Activated T-cell treated with anti-CD3 and anti-CD28 coated beads, Interleukin-2, amount 50 U/mL, for 4 hours (primary cell): ENCODE data around the gene LTB4R2. TPM values are rescaled to one million over a fixed set of nuclear protein-coding genes. Genes with fewer than 3 reads are reported as not detected.
A peak's percentile ranks its signal among the peaks of the same experiment; 100 is the strongest.
"Not testable (repeated sequence)": the region's sequence is repeated elsewhere in the genome, so short reads cannot be mapped to it uniquely, and the experiment has no call there.

Experiments
- ATAC-seq, 2 donors: fragments of 200-7000 bp; cut with Tn5 transposase; one replicate each; pipeline ENCODE4 v1.10.0; 2021
- DNase-seq: peaks from one replicate; pipeline ENCODE4 v3.0.0-alpha.2; 2020
- H3K27me3 Mint-ChIP-seq: one replicate; pipeline ENCODE4 v1.8.0; 2021; ENCODE audit warnings: low read depth, mixed read lengths
- H3K36me3 Mint-ChIP-seq: one replicate; pipeline ENCODE4 v1.8.0; 2022; ENCODE audit warnings: mixed read lengths; ENCODE audit not compliant: insufficient read depth
- H3K4me1 Mint-ChIP-seq: one replicate; pipeline ENCODE4 v1.8.0; 2021; ENCODE audit warnings: low read depth, mixed read lengths
- H3K4me3 Mint-ChIP-seq: one replicate; pipeline ENCODE4 v1.8.0; 2021; ENCODE audit warnings: mild to moderate bottlenecking, moderate library complexity, mixed read lengths
- H3K9me3 Mint-ChIP-seq: one replicate; pipeline ENCODE4 v1.8.0; 2021; ENCODE audit warnings: mixed read lengths
- total RNA-seq, 3 donors: library from RNA; stranded (reverse); gene quantifications; one replicate each; pipeline ENCODE4 v1.2.1, GENCODE V29; 2021

The LTB4R2 gene
- total RNA-seq, 3 donors from 2014 or later, result 9.0 to 10.8 (median 10.4) TPM

DNA sequence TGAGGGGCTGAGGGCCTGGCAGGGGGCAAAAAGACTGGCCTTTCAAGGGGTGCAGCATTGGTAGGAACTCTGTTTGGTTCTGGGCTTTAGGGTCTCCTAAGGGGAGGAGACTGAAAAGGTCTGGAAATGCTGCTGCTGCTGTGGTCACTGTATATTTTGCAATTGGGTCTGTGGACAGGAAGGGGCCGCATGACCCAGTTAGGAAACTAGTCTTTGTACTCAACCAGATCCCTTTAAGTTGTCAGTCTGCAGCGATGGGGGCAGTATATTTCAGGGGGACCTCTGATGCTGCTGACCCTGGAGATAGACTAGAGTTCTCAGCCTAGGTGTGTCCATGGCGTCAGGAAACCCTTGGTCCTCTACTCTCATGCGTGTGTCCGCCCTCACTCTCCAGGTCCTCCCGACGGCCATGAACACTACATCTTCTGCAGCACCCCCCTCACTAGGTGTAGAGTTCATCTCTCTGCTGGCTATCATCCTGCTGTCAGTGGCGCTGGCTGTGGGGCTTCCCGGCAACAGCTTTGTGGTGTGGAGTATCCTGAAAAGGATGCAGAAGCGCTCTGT, 5.4 kb downstream of the LTB4R2 start:
- no peak for ATAC-seq

DNA sequence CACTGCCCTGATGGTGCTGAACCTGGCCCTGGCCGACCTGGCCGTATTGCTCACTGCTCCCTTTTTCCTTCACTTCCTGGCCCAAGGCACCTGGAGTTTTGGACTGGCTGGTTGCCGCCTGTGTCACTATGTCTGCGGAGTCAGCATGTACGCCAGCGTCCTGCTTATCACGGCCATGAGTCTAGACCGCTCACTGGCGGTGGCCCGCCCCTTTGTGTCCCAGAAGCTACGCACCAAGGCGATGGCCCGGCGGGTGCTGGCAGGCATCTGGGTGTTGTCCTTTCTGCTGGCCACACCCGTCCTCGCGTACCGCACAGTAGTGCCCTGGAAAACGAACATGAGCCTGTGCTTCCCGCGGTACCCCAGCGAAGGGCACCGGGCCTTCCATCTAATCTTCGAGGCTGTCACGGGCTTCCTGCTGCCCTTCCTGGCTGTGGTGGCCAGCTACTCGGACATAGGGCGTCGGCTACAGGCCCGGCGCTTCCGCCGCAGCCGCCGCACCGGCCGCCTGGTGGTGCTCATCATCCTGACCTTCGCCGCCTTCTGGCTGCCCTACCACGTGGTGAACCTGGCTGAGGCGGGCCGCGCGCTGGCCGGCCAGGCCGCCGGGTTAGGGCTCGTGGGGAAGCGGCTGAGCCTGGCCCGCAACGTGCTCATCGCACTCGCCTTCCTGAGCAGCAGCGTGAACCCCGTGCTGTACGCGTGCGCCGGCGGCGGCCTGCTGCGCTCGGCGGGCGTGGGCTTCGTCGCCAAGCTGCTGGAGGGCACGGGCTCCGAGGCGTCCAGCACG, 6.1 kb downstream of the LTB4R2 start:
- H3K27me3 Mint-ChIP-seq, result no peaks in the 10 kb centered on the region
- ATAC-seq (no peak), DNase-seq (no peak)
- H3K4me1 Mint-ChIP-seq, result peaks cover 51% of the 10 kb centered on the region
- H3K9me3 Mint-ChIP-seq, result no peaks in the 10 kb centered on the region
- no peaks in the 10 kb centered on the region for H3K36me3 Mint-ChIP-seq
- no peak overlapping the region for H3K4me3 Mint-ChIP-seq

More for the DNA sequence above, 5.4 kb downstream of the LTB4R2 start:
- no peak for DNase-seq
- no peaks in the 10 kb centered on the region for H3K27me3 Mint-ChIP-seq
- H3K4me3 Mint-ChIP-seq, result no peak overlapping the region
- H3K4me1 Mint-ChIP-seq, result peaks cover 54% of the 10 kb centered on the region
- H3K9me3 Mint-ChIP-seq, result no peaks in the 10 kb centered on the region
- no peaks in the 10 kb centered on the region for H3K36me3 Mint-ChIP-seq

DNA sequence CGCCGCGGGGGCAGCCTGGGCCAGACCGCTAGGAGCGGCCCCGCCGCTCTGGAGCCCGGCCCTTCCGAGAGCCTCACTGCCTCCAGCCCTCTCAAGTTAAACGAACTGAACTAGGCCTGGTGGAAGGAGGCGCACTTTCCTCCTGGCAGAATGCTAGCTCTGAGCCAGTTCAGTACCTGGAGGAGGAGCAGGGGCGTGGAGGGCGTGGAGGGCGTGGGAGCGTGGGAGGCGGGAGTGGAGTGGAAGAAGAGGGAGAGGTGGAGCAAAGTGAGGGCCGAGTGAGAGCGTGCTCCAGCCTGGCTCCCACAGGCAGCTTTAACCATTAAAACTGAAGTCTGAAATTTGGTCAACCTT, 6.6 kb downstream of the LTB4R2 start:
- H3K9me3 Mint-ChIP-seq, result no peaks in the 10 kb centered on the region
- no peak overlapping the region for H3K4me3 Mint-ChIP-seq

DNA sequence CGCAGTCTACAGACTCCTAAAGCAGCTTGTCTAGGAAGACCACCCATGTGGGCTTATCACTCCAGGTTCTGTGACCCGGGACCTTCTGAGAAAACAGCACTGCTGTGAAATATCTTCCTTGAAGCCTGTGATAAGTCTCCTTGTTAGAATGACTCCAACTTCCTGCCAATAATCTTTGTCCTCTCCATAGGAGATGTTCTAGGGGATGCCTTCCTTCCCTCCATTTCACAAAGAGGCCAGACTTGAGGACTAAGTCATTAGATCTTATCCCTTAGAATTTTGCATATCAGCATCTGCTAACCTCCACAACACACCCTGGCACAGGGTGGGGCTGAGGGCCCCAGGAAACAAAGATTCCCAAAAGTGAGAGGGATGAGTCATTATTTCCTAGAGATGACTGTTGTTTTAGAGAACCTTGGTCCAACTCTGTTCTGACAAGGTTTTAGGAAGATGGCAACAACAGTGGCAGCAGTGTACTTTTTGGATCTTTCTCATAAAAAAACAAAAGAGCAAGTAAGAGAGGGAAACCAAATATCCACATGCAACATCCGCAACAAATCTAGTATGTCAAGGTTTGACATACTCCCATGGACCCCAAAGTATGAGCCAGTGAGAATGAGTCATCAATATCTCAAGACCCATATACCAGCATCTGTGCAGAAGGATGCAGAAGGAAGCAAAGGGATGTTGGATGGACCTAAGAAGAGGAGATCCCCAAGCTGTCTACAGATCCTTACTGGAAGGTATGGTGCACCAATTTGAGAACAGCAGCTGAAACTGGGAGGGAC, 7.4 kb downstream of the LTB4R2 start:
- Mint-ChIP-seq H3K9me3 (no peaks in the 10 kb centered on the region), H3K4me3 (no peak overlapping the region), H3K36me3 (no peaks in the 10 kb centered on the region), H3K27me3 (no peaks in the 10 kb centered on the region), H3K4me1 (peaks cover 41% of the 10 kb centered on the region)
- DNase-seq (no peak), ATAC-seq (peak; percentile 42 to 47)

More for the DNA sequence above, 6.6 kb downstream of the LTB4R2 start:
- DNase-seq (no peak), ATAC-seq (no peak)
- Mint-ChIP-seq H3K4me1 (peaks cover 49% of the 10 kb centered on the region), H3K36me3 (no peaks in the 10 kb centered on the region), H3K27me3 (no peaks in the 10 kb centered on the region)

DNA sequence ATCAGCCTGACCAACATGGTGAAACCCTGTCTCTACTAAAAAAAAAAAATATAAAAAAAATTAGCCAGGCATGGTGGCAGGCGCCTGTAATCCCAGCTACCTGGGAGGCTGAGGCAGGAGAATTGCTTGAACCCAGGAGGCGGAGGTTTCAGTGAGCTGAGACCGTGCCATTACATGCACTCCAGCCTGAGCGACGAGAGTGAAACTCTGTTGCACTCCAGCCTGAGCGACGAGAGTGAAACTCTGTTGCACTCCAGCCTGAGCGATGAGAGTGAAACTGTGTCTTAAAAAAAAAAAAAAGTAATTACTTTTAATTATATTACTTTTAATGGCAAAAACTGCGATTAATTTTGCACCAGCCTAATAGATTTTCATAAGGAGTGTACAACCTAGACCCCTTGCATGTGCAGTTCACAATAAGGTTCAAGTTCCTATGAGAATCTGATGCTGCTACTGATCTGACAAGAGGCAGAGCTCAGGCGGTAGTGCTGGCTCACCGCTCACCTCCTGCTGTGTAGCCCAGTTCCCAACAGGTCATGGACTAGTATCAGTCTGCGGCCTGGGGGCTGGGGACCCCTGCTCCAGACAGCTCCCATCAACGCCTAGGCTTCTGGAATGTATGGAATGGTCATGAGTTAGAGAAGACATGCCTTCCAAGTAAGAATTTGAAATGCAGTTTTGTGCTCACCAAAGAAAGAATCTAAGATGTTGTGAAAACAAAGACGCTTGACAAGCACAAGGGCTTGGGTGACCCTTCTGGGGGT, 11.5 kb downstream of the LTB4R2 start:
- peaks cover 8% of the 10 kb centered on the region for H3K4me1 Mint-ChIP-seq
- H3K4me3 Mint-ChIP-seq, result no peak overlapping the region
- H3K9me3 Mint-ChIP-seq, result no peaks in the 10 kb centered on the region
- no peak for DNase-seq
- H3K36me3 Mint-ChIP-seq, result no peaks in the 10 kb centered on the region
- no peak for ATAC-seq
- no peaks in the 10 kb centered on the region for H3K27me3 Mint-ChIP-seq

DNA sequence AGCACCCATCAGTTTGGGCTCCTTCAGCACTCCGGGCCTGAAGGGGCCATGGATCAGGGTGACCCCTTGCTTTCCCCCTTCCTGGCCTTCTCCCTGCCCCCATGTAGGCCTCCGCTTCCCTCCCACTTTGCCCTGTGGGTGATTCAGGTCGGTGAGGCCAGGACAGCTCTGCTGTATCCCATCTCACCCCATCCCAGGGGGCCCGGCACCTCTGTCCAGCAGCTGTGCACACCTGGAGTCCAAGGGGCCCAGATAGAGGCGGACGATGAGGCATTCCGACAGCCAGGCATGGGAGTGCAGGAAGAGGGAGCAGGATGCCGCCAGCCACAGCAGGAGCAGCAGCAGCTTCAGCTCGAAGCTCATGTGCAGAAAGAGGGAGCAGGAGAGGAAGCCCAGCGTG, 12.7 kb downstream of the LTB4R2 start:
- H3K9me3 Mint-ChIP-seq, result no peaks in the 10 kb centered on the region
- no peaks in the 10 kb centered on the region for H3K27me3 Mint-ChIP-seq
- DNase-seq (no peak), ATAC-seq (no peak)
- H3K4me3 Mint-ChIP-seq, result no peak overlapping the region
- no peaks in the 10 kb centered on the region for H3K36me3 Mint-ChIP-seq
- H3K4me1 Mint-ChIP-seq, result peaks cover 8% of the 10 kb centered on the region

DNA sequence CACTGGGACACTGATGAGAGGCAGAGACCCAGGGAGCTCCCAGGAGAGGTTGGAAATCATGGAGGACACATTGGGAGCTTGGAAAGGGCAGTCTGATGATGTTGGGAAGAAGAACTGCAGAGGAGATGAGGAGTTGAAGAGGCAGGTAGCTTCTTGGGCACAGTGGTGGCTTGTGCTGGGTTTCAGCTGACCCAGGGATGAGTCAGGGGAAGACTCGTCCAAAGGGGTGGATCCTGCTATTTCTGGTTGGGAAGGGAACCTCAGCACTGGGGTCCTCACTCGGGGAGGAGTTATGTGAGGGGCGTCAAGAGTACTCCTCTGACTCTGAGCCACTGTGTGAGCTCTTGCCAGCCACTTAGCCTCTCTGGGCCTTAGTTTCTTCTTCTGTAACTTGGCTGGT, 13.4 kb downstream of the LTB4R2 start:
- no peak for ATAC-seq

DNA sequence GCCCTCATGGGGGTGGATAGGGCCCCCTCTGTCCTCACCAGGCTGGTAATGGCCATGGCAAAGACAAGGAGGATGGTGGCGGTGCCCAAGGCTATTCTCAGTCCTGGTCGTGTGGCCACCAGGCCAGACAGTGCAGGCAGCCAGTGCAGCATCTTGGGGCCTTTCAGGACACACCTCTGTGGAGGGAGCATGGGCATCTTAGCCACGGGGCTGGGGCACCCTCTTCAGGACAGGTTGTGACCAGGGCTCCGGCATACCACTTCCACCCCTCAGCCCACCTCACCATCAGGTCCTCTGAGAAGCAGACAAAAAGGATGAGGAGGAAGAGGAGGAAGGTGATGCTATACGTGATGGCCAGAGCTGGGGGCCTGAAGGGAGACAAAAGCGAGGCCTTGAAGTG, 14.1 kb downstream of the LTB4R2 start:
- DNase-seq, result no peak
- Mint-ChIP-seq H3K4me3 (no peak overlapping the region), H3K4me1 (peaks cover 18% of the 10 kb centered on the region), H3K27me3 (peaks cover 3% of the 10 kb centered on the region), H3K9me3 (no peaks in the 10 kb centered on the region), H3K36me3 (no peaks in the 10 kb centered on the region)
- ATAC-seq, result no peak

More for the DNA sequence above, 13.4 kb downstream of the LTB4R2 start:
- H3K27me3 Mint-ChIP-seq, result no peaks in the 10 kb centered on the region
- no peaks in the 10 kb centered on the region for H3K36me3 Mint-ChIP-seq
- H3K4me3 Mint-ChIP-seq, result no peak overlapping the region
- no peaks in the 10 kb centered on the region for H3K9me3 Mint-ChIP-seq
- DNase-seq, result no peak
- H3K4me1 Mint-ChIP-seq, result peaks cover 11% of the 10 kb centered on the region

DNA sequence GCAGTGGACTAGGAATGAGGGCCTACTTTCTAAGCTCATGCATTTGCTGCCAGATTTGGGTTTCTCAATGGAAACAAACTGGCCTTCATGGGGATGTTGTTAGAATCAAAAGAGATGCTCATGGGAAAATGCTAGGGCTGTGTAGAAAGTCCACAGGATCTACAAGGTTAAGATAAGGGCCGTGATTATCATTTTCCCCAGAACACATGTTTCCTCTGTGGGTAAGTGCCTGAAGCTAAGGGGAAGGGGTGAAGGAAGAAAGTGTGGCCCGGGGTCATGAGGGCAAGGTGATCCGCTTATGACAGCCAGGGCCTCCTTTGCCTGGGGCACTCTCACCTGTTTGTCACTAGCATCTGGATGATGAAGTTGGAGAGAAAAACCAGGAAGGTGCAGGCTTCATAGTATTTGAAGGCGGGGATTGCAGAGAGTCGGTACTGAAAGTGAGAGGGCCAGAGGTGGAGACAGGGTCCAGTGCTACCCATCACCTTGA, 15.1 kb downstream of the LTB4R2 start:
- H3K36me3 Mint-ChIP-seq, result no peaks in the 10 kb centered on the region
- H3K27me3 Mint-ChIP-seq, result peaks cover 3% of the 10 kb centered on the region
- H3K4me1 Mint-ChIP-seq, result peaks cover 26% of the 10 kb centered on the region
- no peaks in the 10 kb centered on the region for H3K9me3 Mint-ChIP-seq
- ATAC-seq (no peak), DNase-seq (no peak)
- H3K4me3 Mint-ChIP-seq, result no peak overlapping the region

DNA sequence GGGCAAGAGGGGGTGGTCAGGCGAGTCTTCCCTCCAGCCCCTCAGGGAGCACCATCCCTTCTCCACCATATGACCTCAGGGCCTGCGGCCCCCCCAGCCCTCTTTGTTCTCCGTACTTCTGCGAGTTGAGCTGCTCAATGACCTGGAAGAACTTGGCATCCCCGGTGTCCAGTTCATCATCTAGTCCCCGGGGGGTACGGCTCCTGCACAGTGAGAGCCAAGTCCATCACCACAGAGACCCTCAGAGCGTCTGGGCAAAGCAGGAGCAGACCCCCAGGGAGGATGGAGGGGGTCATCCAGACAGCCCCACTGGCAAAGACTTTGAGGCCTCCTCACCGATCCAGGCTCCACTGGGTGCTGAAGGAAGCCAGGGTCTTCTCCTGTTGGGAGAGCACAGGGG, 16.0 kb downstream of the LTB4R2 start:
- H3K36me3 Mint-ChIP-seq, result no peaks in the 10 kb centered on the region
- ATAC-seq, result no peak
- H3K4me3 Mint-ChIP-seq, result no peak overlapping the region
- peaks cover 3% of the 10 kb centered on the region for H3K27me3 Mint-ChIP-seq
- DNase-seq, result no peak
- H3K9me3 Mint-ChIP-seq, result no peaks in the 10 kb centered on the region
- peaks cover 33% of the 10 kb centered on the region for H3K4me1 Mint-ChIP-seq

DNA sequence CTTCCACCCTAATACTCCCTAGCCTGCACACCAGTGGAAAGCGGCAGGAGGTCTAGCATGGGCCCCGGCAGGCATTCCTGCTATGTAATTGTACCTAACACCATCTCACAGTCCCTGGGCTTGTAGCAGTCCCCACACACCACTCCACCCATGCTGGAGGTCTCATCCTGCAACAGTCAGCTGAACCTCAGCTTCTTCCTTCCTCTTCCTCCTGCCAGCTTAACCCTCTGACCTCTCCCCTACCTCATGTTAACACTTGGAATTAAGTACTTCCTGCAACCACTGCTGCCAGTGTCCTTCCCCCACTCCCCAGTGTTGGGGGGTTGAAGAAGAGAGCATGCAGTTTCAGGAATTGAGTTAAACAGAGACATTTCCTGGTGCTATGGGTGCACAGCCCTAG, 17.4 kb downstream of the LTB4R2 start:
- H3K27me3 Mint-ChIP-seq, result peaks cover 4% of the 10 kb centered on the region
- H3K4me1 Mint-ChIP-seq, result peaks cover 43% of the 10 kb centered on the region
- H3K4me3 Mint-ChIP-seq, result no peak overlapping the region
- DNase-seq, result no peak
- no peaks in the 10 kb centered on the region for H3K9me3 Mint-ChIP-seq
- ATAC-seq, result no peak
- no peaks in the 10 kb centered on the region for H3K36me3 Mint-ChIP-seq

DNA sequence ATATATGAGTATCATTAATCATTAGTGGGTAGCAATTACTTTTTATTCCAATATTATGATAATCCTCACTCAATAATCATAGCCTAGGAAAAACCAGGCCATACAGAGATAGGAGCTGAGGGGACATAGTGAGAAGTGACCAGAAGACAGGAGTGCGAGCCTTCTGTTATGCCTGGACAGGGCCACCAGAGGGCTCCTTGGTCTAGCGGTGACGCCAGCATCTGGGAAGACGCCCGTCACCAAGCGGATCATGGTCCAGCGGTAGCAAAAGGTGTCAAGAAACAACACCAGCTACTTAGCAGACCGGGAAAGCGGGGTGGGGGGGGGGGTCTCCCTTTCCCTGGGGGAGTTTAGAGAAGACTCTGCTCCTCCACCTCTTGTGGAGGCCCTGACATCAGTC, 18.0 kb downstream of the LTB4R2 start:
- not testable (repeated sequence) for H3K27me3 Mint-ChIP-seq, H3K4me3 Mint-ChIP-seq, H3K9me3 Mint-ChIP-seq, H3K36me3 Mint-ChIP-seq, ATAC-seq, DNase-seq
- H3K4me1 Mint-ChIP-seq, result peaks cover 47% of the 10 kb centered on the region

DNA sequence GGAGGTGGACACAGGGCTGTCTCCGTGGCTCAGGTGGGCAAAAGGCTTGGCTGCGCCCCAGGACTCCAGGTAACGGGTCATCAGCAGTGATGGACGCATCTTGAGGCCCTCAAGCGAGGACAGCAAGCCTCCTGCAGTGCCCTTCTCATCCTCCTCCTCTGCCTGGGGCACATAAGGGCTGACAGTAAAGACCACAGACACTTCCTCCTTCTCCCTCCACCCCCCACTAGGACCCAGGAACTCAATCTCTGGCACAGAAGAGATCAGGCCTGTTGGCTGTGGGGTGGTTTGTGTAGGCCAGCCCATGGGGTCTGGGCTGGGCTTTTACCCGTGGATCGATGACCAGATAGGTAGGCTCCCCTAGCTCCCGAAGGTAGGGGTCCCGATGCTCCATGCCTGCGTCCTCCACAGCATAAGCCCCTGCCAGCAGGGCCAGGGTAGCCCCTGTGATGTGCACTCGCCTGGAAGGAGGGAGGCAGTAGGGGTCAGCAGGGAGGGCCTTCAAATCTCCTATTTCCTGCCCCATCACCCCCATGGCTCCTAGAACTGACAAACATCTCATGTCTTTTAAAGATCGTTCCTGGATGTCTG, 19.2 kb downstream of the LTB4R2 start:
- Mint-ChIP-seq H3K4me1 (peaks cover 59% of the 10 kb centered on the region), H3K36me3 (no peaks in the 10 kb centered on the region), H3K9me3 (no peaks in the 10 kb centered on the region), H3K27me3 (peaks cover 10% of the 10 kb centered on the region), H3K4me3 (no peak overlapping the region)
- no peak for ATAC-seq
- no peak for DNase-seq

DNA sequence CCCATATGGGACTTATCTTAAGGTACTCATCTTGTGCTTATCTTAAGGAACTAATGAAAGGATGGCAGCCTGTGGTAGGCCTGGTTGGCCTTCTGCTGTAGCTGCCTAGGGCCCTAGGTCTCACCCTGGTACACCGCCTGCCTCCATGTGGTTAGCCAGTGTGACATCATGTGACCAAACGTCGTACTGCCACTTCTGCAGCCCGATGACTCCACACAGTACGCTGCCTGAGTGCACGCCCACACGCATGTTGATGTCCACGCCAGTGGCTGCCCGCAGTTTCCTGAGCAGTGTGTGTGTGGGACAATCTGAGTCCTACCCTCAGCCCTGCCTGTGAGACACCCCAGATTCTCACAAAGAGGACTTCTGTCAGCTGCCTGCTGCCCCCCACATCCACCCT, 19.8 kb downstream of the LTB4R2 start:
- Mint-ChIP-seq H3K27me3 (peaks cover 12% of the 10 kb centered on the region), H3K4me3 (no peak overlapping the region), H3K4me1 (peaks cover 61% of the 10 kb centered on the region), H3K9me3 (no peaks in the 10 kb centered on the region), H3K36me3 (no peaks in the 10 kb centered on the region)
- peak in 1 of 2 donors; percentile 50 for ATAC-seq
- DNase-seq, result peak; percentile 37
